Measurements from ENCODE around the gene VAMP2.

DNA sequence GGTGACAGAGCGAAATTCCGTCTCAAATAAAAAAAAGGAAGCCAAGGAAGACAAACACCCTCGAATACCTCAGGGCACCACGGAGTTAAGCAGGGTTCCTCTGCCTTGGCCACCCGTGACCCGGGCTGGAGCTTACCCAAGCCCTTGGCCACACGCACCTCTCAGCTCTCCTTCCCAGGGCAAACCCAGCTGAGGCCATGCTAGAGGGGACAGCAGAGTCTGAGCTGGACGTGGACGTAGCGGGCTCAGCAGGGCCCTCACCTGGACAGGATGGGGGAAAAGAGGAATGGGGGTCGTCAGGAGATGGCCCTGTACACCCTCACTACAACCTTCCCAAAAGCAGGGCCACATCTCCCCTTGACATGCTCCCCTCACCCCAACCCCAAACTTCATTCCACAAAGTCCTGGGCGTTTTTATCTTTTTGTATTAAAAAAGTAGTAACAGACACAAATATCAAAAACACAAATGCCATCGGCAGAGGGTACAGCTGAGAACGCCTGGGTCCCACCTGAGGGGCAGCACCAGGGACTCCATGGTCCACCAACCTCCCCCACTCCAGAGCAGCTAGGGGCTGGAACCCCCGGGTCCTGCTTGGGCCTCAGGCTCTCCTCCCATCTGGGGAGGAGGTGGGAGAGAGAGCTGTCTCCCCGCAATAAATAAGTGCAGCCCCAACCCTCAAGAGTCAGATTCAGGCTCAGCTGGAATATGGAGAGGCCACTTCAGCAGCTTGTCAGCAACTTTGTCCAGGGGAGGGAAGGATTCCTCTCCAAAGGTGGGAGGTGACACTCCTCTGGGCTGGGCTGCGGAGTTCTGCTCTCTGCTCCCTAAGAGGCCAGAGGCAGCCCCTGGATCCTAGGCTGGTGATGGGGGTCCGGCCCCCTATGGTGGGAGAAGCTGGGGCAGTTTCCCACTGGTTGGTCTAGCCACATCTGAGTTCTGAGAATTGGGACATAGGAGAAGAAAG, 22.4 kb downstream of the VAMP2 start:
- TF ChIP-seq ZNF610 (tag by site-specific recombination; IDR thresholded peaks at IDR 0.05; ENCODE audit: borderline replicate concordance) (no peak), ZBTB8A (tag by site-specific recombination; IDR thresholded peaks at IDR 0.05) (no peak), ZNF175 (tag by site-specific recombination; IDR thresholded peaks at IDR 0.05) (no peak), KLF7 (tag by site-specific recombination; IDR thresholded peaks at IDR 0.05; ENCODE audit: borderline replicate concordance) (no peak), ZNF629 (tag by site-specific recombination; IDR thresholded peaks at IDR 0.05) (no peak), ZNF501 (tag by site-specific recombination; IDR thresholded peaks at IDR 0.05) (no peak), EGR2 (tag by site-specific recombination; IDR thresholded peaks at IDR 0.05; ENCODE audit: low read depth) (no peak), ZNF514 (tag by site-specific recombination; IDR thresholded peaks at IDR 0.05) (no peak), ZEB2 (tag by site-specific recombination; IDR thresholded peaks at IDR 0.05) (no peak)
- TF ChIP-seq, protein P1, sequence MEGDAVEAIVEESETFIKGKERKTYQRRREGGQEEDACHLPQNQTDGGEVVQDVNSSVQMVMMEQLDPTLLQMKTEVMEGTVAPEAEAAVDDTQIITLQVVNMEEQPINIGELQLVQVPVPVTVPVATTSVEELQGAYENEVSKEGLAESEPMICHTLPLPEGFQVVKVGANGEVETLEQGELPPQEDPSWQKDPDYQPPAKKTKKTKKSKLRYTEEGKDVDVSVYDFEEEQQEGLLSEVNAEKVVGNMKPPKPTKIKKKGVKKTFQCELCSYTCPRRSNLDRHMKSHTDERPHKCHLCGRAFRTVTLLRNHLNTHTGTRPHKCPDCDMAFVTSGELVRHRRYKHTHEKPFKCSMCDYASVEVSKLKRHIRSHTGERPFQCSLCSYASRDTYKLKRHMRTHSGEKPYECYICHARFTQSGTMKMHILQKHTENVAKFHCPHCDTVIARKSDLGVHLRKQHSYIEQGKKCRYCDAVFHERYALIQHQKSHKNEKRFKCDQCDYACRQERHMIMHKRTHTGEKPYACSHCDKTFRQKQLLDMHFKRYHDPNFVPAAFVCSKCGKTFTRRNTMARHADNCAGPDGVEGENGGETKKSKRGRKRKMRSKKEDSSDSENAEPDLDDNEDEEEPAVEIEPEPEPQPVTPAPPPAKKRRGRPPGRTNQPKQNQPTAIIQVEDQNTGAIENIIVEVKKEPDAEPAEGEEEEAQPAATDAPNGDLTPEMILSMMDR (tag by site-specific recombination; IDR thresholded peaks at IDR 0.05), result no peak
- TF ChIP-seq, protein P2, sequence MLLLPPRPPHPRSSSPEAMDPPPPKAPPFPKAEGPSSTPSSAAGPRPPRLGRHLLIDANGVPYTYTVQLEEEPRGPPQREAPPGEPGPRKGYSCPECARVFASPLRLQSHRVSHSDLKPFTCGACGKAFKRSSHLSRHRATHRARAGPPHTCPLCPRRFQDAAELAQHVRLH (tag by site-specific recombination; IDR thresholded peaks at IDR 0.05), result no peak

Measured in HEK293 (cell line).